Measurements from ENCODE around the gene TGM5. TPM values are rescaled to one million over a fixed set of nuclear protein-coding genes. Genes with fewer than 3 reads are reported as not detected.

Gene TGM5
- total RNA-seq, 1 experiment from 2014 or later = not detected

DNA sequence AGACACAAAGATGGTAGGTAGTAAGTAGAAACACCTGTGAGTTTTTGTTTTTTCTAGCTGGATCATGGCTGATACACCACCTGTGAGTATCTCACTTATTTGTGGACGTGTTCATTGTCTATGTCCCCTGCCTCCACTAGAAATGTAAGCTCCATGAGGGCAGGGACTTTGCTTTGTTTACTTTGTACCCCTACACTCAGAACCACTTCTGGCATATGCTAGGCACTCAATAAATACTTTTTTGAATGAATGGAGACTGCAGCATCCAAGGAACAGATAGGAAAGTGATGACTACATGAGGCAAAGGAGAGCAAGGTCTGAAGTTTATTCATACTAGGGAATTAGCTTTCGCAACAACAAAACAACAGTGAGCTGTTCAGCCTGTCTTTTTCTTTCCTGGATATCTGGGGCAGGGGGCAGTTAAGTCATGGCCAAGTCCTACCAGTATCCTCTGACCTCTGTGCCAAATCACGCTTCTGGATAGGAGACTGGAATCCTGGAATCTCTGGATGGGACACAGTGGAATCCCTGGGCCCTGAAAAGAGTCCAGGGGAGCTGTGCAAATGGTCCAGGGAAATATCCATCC, 34.3 kb downstream of the TGM5 start:
- POLR2A ChIA-PET = no interaction called here
- BruUV-seq (replicated peaks) = no TSS peak

More for the DNA sequence above, 34.3 kb downstream of the TGM5 start:
- H3K79me2 ChIP-seq (ENCODE audit: insufficient read depth, low read length) = no peaks in the 10 kb centered on the region
- no peaks in the 10 kb centered on the region for H3K27me3 ChIP-seq (ENCODE audit: insufficient read depth, low read length)
- no peaks in the 10 kb centered on the region for H4K20me1 ChIP-seq (ENCODE audit: insufficient read depth)
- H2AFZ ChIP-seq (ENCODE audit: low read depth, low read length, poor library complexity, severe bottlenecking) = no peak overlapping the region
- no peaks in the 10 kb centered on the region for H3K9me3 ChIP-seq (ENCODE audit: control insufficient read depth in 1 of 2, insufficient read depth in 1 of 2, low read depth in 1 of 2, low read length in 2 of 2)
- no peaks in the 10 kb centered on the region for H3K36me3 ChIP-seq (ENCODE audit: control insufficient read depth in 1 of 2, insufficient read depth in 2 of 2, low read length in 2 of 2)
- RAD21 ChIA-PET (ENCODE audit: low non-redundant PET in 1 of 2, low total read pairs in 2 of 2, uncharacterized antibody in 2 of 2, unreplicated experiment in 2 of 2) = no interaction called here
- no peaks in the 10 kb centered on the region for H3K9me2 ChIP-seq (ENCODE audit: insufficient read depth)
- intact Hi-C loops (cut with micrococcal nuclease) = no loop called here
- TF ChIP-seq FOSL1 (IDR thresholded peaks at IDR 0.05; ENCODE audit: low read depth) (no peak), JUND (IDR thresholded peaks at IDR 0.05) (no peak), SP1 (IDR thresholded peaks at IDR 0.05; ENCODE audit: low read depth) (no peak), CBX3 (IDR thresholded peaks at IDR 0.05; ENCODE audit: low read depth) (no peak), SRF (IDR thresholded peaks at IDR 0.05; ENCODE audit: low read depth) (no peak), CEBPB (IDR thresholded peaks at IDR 0.05; ENCODE audit: low read depth) (no peak), POLR2A (IDR thresholded peaks at IDR 0.05; ENCODE audit: borderline replicate concordance, extremely low read depth, insufficient read depth, insufficient read length) (no peak)
- TF ChIP-seq, protein P1, sequence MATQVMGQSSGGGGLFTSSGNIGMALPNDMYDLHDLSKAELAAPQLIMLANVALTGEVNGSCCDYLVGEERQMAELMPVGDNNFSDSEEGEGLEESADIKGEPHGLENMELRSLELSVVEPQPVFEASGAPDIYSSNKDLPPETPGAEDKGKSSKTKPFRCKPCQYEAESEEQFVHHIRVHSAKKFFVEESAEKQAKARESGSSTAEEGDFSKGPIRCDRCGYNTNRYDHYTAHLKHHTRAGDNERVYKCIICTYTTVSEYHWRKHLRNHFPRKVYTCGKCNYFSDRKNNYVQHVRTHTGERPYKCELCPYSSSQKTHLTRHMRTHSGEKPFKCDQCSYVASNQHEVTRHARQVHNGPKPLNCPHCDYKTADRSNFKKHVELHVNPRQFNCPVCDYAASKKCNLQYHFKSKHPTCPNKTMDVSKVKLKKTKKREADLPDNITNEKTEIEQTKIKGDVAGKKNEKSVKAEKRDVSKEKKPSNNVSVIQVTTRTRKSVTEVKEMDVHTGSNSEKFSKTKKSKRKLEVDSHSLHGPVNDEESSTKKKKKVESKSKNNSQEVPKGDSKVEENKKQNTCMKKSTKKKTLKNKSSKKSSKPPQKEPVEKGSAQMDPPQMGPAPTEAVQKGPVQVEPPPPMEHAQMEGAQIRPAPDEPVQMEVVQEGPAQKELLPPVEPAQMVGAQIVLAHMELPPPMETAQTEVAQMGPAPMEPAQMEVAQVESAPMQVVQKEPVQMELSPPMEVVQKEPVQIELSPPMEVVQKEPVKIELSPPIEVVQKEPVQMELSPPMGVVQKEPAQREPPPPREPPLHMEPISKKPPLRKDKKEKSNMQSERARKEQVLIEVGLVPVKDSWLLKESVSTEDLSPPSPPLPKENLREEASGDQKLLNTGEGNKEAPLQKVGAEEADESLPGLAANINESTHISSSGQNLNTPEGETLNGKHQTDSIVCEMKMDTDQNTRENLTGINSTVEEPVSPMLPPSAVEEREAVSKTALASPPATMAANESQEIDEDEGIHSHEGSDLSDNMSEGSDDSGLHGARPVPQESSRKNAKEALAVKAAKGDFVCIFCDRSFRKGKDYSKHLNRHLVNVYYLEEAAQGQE (IDR thresholded peaks at IDR 0.05; ENCODE audit: low read depth) = no peak
- TF ChIP-seq, protein P2, sequence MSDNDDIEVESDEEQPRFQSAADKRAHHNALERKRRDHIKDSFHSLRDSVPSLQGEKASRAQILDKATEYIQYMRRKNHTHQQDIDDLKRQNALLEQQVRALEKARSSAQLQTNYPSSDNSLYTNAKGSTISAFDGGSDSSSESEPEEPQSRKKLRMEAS (IDR thresholded peaks at IDR 0.05) = no peak
- TF ChIP-seq, protein P3, sequence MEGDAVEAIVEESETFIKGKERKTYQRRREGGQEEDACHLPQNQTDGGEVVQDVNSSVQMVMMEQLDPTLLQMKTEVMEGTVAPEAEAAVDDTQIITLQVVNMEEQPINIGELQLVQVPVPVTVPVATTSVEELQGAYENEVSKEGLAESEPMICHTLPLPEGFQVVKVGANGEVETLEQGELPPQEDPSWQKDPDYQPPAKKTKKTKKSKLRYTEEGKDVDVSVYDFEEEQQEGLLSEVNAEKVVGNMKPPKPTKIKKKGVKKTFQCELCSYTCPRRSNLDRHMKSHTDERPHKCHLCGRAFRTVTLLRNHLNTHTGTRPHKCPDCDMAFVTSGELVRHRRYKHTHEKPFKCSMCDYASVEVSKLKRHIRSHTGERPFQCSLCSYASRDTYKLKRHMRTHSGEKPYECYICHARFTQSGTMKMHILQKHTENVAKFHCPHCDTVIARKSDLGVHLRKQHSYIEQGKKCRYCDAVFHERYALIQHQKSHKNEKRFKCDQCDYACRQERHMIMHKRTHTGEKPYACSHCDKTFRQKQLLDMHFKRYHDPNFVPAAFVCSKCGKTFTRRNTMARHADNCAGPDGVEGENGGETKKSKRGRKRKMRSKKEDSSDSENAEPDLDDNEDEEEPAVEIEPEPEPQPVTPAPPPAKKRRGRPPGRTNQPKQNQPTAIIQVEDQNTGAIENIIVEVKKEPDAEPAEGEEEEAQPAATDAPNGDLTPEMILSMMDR (IDR thresholded peaks at IDR 0.05 in 2 of 3, conservative IDR thresholded peaks at IDR 0.05 in 1 of 3; ENCODE audit: borderline replicate concordance in 1 of 3, insufficient read depth in 1 of 3, low read depth in 2 of 3, low read length in 2 of 3) = no peak
- CTCF ChIA-PET = no interaction called here
- no peak overlapping the region for H3K27ac ChIP-seq (ENCODE audit: low read depth, low read length)
- DNase-seq (ENCODE audit: low read depth, low spot score) = no peak
- ATAC-seq = no peak
- H3K4me1 ChIP-seq (ENCODE audit: control insufficient read depth in 1 of 2, insufficient read depth in 2 of 2, low read length in 2 of 2) = no peaks in the 10 kb centered on the region
- no peak overlapping the region for H3K4me3 ChIP-seq (replicated peaks in 1 of 2; ENCODE audit: low read depth in 1 of 2, low read length in 2 of 2)
- H3K4me2 ChIP-seq (ENCODE audit: low read length) = no peak overlapping the region
- no peak overlapping the region for H3K9ac ChIP-seq (ENCODE audit: low read length)
